Mesothelial cell of epicardium (in vitro differentiated cells): ENCODE measurements around the gene OPRL1. TPM values are rescaled to one million over a fixed set of nuclear protein-coding genes. Genes with fewer than 3 reads are reported as not detected.

Source experiments
- DNase-seq, 2 experiments: peaks; one replicate each; pipeline ENCODE4 v3.0.0; 2021; ENCODE audit warnings: low spot score in 2 of 2; ENCODE audit not compliant: unreplicated experiment in 2 of 2
- H3K27ac Mint-ChIP-seq: 2 replicates; pipeline ENCODE4 v1.8.0; 2021; ENCODE audit warnings: mixed read lengths
- H3K27me3 Mint-ChIP-seq: 2 replicates; pipeline ENCODE4 v1.8.0; 2021; ENCODE audit warnings: low read depth, mixed read lengths
- H3K36me3 Mint-ChIP-seq: 2 replicates; pipeline ENCODE4 v1.8.0; 2021; ENCODE audit warnings: mixed read lengths
- H3K4me1 Mint-ChIP-seq: 2 replicates; pipeline ENCODE4 v1.8.0; 2021; ENCODE audit warnings: mixed read lengths
- H3K4me3 Mint-ChIP-seq: 2 replicates; pipeline ENCODE4 v1.8.0; 2021; ENCODE audit warnings: mild to moderate bottlenecking, moderate library complexity, mixed read lengths
- H3K9me3 Mint-ChIP-seq: 2 replicates; pipeline ENCODE4 v1.8.0; 2021; ENCODE audit warnings: mixed read lengths
- total RNA-seq: library from RNA; stranded (reverse); gene quantifications from 3 replicates; pipeline ENCODE4 v1.2.1, GENCODE V29; 2021
- TF ChIP-seq, protein P1 (sequence below): fragments of 200-600 bp; sonication (generic); IDR thresholded peaks from one replicate; pipeline ENCODE4 v1.5.0; 2021; ENCODE audit warnings: antibody characterized with exemption; ENCODE audit not compliant: unreplicated experiment

Gene OPRL1
- total RNA-seq, 1 donor from 2014 or later = 2.5 TPM

DNA sequence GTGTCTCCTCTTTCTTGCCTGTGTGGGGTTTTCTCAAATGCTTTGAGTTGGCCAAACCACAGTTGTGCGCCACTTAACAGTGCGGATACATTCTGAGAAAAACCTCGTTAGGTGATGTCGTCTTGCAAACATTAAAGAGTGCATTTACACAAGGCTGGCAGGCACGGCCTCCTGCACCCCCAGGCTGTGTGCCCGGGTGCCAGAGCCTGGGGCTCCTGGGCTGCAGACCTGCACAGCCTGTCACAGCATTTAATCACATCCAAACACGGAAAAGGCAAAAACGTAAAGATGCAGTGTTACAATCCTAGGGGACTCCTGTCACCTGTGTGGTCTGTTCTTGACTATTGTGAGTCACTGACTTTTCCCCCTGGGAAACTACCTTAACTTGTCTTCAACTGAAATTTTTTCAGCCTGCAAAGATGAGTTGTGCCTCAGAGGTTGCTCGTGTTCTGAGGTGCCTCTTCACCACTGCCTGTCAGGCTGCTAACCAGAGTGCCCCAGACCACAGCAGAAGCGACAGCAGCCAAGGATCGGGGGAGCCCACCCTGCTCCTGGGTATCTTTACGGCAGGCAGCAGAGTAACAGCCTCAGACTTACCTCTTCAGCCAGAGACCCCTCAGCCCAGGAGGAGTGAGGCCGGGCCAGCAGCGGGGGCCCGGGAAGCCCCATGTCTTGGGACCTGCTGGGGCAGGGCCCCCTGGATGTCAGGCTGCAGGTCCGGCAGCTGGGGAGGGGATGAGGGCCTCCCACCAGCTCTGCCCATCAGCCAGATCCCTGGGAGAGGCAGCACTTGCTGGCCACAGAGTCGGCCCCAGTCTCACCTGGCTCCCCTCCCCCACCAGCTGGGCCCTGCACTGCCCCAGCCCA is 44.6 kb upstream of the OPRL1 start:
- Mint-ChIP-seq H3K4me1 (peaks cover 8% of the 10 kb centered on the region), H3K27ac (no peak overlapping the region), H3K36me3 (peaks cover 8% of the 10 kb centered on the region), H3K27me3 (peaks cover 30% of the 10 kb centered on the region), H3K4me3 (no peak overlapping the region), H3K9me3 (no peaks in the 10 kb centered on the region)
- TF ChIP-seq, protein P1, sequence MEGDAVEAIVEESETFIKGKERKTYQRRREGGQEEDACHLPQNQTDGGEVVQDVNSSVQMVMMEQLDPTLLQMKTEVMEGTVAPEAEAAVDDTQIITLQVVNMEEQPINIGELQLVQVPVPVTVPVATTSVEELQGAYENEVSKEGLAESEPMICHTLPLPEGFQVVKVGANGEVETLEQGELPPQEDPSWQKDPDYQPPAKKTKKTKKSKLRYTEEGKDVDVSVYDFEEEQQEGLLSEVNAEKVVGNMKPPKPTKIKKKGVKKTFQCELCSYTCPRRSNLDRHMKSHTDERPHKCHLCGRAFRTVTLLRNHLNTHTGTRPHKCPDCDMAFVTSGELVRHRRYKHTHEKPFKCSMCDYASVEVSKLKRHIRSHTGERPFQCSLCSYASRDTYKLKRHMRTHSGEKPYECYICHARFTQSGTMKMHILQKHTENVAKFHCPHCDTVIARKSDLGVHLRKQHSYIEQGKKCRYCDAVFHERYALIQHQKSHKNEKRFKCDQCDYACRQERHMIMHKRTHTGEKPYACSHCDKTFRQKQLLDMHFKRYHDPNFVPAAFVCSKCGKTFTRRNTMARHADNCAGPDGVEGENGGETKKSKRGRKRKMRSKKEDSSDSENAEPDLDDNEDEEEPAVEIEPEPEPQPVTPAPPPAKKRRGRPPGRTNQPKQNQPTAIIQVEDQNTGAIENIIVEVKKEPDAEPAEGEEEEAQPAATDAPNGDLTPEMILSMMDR = no peak
- DNase-seq = no peak

DNA sequence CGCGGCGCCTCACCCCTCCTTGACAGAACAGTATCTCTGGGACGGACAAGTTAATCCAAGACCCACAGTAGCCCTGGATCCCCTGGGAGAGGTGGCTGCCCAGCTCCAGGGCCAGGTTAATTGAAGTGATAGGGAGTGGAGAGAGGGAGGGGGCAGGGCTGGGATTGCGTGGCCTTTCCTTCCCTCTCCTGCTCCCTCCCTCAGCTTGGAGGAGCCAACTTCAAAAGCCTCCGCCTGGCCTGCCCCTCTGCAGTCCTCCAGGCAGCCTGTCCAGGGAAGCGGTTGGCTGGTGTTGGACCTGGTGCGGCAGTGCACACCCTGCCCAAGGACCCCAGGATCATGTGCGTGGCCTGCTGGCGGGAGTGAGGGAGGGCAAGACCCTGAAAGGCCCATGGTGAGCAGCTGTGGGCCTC is 43.9 kb upstream of the OPRL1 start, which contains the start of gene C20orf204:
Gene C20orf204, plus strand, starts transcription at position 250 of the 413 bp plus-strand sequence. Its CDS starts 142 bp downstream, at position 392.
- Mint-ChIP-seq H3K36me3 (peaks cover 4% of the 10 kb centered on the region), H3K27me3 (peaks cover 37% of the 10 kb centered on the region), H3K27ac (no peak within 1 kb of the TSS), H3K4me1 (peaks cover 8% of the 10 kb centered on the region), H3K9me3 (no peaks in the 10 kb centered on the region), H3K4me3 (no peak within 1 kb of the TSS)
- TF ChIP-seq, protein P1 = no peak
- DNase-seq = no peak

DNA sequence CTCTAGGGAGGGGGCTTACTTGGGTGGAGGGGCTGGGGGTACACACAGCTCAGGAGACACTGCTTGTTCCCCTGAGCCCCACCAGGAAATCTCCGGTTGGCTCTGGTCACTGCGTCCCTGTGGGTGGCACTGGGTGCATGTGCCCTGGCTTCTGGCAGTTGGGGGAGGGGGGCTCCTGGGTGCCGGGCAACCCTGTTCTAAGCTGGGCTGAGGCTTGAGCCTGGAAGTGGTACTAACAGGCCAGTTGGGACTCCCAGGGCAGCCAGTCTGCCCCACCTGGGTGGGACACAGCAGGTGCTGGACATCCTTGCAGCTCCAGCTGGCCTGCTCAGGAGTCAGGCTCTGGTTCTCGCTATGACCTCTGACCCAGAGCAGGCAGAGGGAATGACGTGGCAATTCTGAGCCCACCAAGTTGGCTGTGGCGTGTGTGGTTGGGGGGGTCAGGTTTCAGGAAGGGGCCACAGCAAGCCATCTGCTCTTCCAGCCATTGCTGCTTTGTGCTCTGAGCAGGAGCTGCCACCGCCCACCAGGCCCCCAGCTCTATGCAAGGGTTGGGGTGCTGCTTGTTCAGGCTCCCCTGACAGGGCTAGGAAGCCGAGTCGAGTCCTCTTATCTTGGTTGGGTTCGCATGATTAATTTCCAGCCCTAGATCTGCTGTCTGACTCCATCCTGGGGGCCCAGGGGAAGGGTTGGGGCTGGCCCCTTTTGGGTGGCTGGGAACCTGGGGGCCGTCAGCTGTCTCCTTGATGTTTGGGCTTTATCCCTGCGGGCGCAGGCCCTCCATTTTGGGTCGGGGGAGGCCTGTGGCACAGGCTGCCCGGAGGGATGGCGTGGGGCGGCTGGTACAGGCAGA is 43.3 kb upstream of the OPRL1 start:
- peaks cover 43% of the 10 kb centered on the region for H3K27me3 Mint-ChIP-seq
- H3K4me1 Mint-ChIP-seq = peaks cover 8% of the 10 kb centered on the region
- TF ChIP-seq, protein P1 = no peak
- DNase-seq = no peak
- no peaks in the 10 kb centered on the region for H3K9me3 Mint-ChIP-seq
- H3K27ac Mint-ChIP-seq = no peak overlapping the region
- H3K4me3 Mint-ChIP-seq = no peak overlapping the region
- peaks cover 4% of the 10 kb centered on the region for H3K36me3 Mint-ChIP-seq

DNA sequence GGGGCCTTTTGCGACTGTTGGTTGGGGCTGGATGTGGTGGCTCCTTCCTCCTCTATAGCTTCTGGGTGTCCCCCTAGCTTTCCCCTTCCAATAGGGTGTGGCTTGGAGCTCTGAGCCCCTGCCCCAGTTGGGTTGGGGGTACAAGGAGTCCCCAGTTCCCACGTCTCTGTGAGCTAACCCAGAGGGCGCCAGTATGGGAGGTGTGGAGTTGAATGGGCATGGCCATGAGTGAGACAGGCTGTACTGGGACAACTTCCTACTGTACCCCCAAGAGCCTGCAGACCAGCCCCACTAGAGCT is 42.7 kb upstream of the OPRL1 start:
- peaks cover 49% of the 10 kb centered on the region for H3K27me3 Mint-ChIP-seq
- H3K4me1 Mint-ChIP-seq = peaks cover 8% of the 10 kb centered on the region
- H3K4me3 Mint-ChIP-seq = no peak overlapping the region

DNA sequence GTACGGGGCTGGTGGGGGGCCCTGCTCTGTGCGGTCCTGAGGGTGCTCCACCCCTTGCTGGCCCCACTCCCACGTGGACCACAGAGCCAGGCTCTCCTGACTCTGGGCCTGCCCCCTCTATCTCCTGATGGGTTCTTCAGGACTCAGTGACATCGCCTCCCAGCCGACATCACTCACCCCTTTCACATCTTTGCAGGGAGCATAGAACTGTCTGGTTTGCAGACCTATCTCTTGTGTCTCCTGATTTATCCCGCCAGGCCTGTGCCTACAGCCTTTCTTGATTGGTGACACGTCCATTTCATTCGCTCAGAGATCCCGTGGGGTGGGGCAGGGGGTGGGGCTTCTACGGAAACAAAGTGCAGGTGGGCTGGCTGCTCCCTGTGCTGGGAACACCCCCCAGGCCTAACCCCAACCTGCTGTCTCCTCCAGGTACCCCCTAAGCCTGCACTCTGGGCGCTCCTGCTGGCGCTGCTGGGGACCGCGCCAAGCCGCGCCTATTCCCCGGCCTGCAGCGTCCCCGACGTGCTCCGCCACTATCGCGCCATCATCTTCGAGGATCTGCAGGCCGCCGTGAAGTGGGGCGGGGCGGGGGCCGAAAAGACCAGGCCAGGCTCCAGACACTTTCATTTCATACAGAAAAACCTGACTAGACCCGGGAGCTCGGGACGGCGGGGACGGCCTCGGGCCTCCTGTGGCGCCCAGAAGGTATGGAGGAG is 42.2 kb upstream of the OPRL1 start:
- TF ChIP-seq, protein P1 = no peak
- peaks cover 8% of the 10 kb centered on the region for H3K4me1 Mint-ChIP-seq
- peak overlapping the region; percentile 46 for H3K4me3 Mint-ChIP-seq
- peaks cover 50% of the 10 kb centered on the region for H3K27me3 Mint-ChIP-seq
- H3K27ac Mint-ChIP-seq = no peak overlapping the region
- H3K9me3 Mint-ChIP-seq = no peaks in the 10 kb centered on the region
- DNase-seq = no peak
- H3K36me3 Mint-ChIP-seq = peaks cover 4% of the 10 kb centered on the region

More for the DNA sequence above, 42.7 kb upstream of the OPRL1 start:
- H3K9me3 Mint-ChIP-seq = no peaks in the 10 kb centered on the region
- DNase-seq = no peak
- peaks cover 4% of the 10 kb centered on the region for H3K36me3 Mint-ChIP-seq
- TF ChIP-seq, protein P1 = no peak
- H3K27ac Mint-ChIP-seq = no peak overlapping the region
